DOHH2 (cell line): ENCODE data around the gene HOXD10.

Experiments
- EZH2phosphoT487 ChIP-seq: fragments of 200-600 bp; sonication (generic); IDR thresholded peaks from 2 replicates; pipeline ENCODE4 v1.6.1; 2017; ENCODE audit warnings: borderline replicate concordance, mild to moderate bottlenecking, antibody characterized with exemption, low read length, moderate library complexity, mixed read lengths
- TF ChIP-seq, protein P1 (sequence below): fragments of 200-600 bp; sonication (generic); IDR thresholded peaks from one replicate; pipeline ENCODE4 v1.5.1; 2014; ENCODE audit warnings: antibody characterized with exemption, mild to moderate bottlenecking, low read depth, low read length; ENCODE audit not compliant: poor library complexity, severe bottlenecking

DNA sequence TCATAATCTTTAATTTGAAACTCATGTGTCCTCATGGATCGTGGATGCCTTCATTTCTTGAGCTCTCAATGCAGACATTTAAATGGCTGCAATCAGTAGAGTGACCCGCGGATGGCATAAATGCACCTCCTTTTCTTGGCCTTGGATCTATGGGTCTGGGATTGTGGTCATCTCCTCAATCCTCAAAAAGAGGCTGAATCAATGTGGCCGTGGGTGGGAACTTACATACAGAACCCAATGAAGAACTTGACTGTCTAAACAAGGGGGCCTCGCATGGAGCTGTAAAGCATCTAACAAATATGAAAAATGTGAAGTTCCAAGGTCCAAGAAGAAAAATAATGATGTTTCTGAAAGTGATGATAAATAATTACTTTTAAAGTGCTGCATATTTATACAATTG lies 21.2 kb upstream of the HOXD10 start:
- TF ChIP-seq, protein P1, sequence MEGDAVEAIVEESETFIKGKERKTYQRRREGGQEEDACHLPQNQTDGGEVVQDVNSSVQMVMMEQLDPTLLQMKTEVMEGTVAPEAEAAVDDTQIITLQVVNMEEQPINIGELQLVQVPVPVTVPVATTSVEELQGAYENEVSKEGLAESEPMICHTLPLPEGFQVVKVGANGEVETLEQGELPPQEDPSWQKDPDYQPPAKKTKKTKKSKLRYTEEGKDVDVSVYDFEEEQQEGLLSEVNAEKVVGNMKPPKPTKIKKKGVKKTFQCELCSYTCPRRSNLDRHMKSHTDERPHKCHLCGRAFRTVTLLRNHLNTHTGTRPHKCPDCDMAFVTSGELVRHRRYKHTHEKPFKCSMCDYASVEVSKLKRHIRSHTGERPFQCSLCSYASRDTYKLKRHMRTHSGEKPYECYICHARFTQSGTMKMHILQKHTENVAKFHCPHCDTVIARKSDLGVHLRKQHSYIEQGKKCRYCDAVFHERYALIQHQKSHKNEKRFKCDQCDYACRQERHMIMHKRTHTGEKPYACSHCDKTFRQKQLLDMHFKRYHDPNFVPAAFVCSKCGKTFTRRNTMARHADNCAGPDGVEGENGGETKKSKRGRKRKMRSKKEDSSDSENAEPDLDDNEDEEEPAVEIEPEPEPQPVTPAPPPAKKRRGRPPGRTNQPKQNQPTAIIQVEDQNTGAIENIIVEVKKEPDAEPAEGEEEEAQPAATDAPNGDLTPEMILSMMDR, result no peak
- no peak for TF ChIP-seq EZH2phosphoT487
